Measurements from ENCODE around the gene BTNL3. TPM values are rescaled to one million over a fixed set of nuclear protein-coding genes. Genes with fewer than 3 reads are reported as not detected.

BTNL3 gene
- total RNA-seq, 2 experiments from 2014 or later = not detected

DNA sequence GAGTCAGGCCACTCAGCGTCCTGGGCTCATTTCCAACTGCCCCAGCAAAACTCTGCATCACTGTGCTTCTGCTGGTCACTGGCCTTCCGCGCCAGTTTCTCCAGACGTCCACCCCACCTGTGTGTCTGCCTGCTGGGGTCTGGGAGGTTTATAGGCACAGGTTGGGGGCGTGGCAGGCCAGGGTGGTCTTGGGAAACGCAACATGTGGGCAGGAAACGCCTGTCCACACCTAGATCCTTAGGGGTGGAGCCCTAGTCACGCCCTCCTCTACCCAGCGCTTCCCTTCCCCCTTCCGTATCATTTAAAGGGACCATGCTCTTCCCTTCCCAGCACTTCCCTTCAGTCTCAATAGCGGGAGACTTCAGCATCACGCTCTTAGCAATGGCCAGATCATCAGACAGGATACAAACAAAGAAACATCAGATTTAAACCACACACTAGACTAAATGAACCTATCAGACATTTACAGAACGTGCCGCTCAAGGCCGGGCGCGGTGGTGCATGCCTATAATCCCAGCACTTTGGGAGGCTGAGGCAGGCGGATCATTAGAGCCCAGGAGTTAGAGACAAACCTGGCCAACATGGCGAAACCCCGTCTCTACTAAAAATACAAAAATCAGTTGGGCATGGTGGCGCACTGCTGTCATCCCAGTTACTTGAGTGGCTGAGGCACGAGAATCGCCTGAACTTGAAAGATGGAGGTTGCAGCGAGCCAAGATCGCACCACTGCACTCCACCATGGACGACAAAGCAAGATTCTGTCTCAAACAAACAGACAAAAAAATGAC, 39.6 kb downstream of the BTNL3 start:
- Mint-ChIP-seq H3K36me3 (ENCODE audit: low read depth) (no peaks in the 10 kb centered on the region), H3K27me3 (ENCODE audit: low read depth) (peaks cover 17% of the 10 kb centered on the region), H3K9me3 (peaks cover 4% of the 10 kb centered on the region), H3K4me1 (ENCODE audit: low read depth) (no peaks in the 10 kb centered on the region), H3K4me3 (no peak overlapping the region), H3K27ac (no peak overlapping the region)
- DNase-seq = no peak
- intact Hi-C loops (cut with micrococcal nuclease) = no loop called here
- CTCF ChIA-PET = no interaction called here

GRCh38 chr5:181031716-181032115, 43.1 kb downstream of the BTNL3 start:
- CTCF ChIA-PET = no interaction called here
- H3K4me1 Mint-ChIP-seq (ENCODE audit: low read depth) = no peaks in the 10 kb centered on the region
- no peak overlapping the region for H3K27ac Mint-ChIP-seq

DNA sequence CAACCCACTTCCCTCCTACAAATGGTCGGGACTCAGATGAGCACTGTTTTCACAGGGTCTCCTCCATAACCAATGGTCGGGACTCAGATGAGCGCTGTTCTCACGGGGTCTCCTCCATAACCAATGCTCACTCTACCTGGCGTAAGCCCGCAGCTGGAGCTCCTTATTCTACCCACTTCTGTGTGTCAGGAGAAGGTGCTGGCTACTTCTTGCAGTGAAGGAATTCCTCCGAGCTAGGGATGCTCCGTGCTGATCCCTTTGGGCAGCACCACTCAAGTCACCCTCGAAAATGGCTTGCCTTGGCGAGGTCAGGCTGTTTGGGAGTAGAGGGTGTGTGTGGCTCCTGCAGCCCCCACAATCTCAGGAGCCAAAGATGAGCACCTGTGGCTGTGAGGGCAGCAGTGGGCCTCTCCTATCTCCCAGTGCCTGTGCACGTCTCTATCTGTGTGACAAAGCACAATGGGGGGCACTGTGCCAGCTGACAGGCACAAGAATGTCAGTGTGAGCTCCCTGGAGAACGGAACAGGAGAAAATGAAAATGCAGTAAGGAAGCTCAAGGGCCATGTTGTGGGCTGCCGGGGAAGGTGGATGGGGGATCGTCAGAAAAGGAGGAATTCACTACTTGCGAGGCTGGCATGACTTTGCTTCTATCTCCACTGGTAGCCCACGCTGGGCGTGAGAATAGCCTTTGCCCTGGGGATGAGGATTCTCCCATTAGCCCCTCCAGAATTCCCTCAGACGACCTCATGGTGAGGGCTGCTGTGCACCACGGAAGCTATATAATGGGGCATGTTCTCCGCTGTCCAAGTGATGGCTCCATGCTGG, 47.6 kb downstream of the BTNL3 start:
- Mint-ChIP-seq H3K9me3 (peaks cover 4% of the 10 kb centered on the region), H3K27me3 (ENCODE audit: low read depth) (peaks cover 18% of the 10 kb centered on the region), H3K36me3 (ENCODE audit: low read depth) (no peaks in the 10 kb centered on the region), H3K4me1 (ENCODE audit: low read depth) (no peaks in the 10 kb centered on the region), H3K27ac (no peak overlapping the region), H3K4me3 (no peak overlapping the region)
- intact Hi-C loops (cut with micrococcal nuclease) = no loop called here
- DNase-seq = no peak
- CTCF ChIA-PET = no interaction called here

More at GRCh38 chr5:181031716-181032115, 43.1 kb downstream of the BTNL3 start:
- no peak overlapping the region for H3K4me3 Mint-ChIP-seq
- no peak for DNase-seq
- no peaks in the 10 kb centered on the region for H3K36me3 Mint-ChIP-seq (ENCODE audit: low read depth)
- intact Hi-C loops (cut with micrococcal nuclease) = no loop called here
- peaks cover 4% of the 10 kb centered on the region for H3K9me3 Mint-ChIP-seq
- H3K27me3 Mint-ChIP-seq (ENCODE audit: low read depth) = peaks cover 6% of the 10 kb centered on the region

- Mint-ChIP-seq H3K36me3 (ENCODE audit: low read depth) (no peaks in the 10 kb centered on the region), H3K4me3 (no peak overlapping the region), H3K27ac (no peak overlapping the region), H3K4me1 (ENCODE audit: low read depth) (no peaks in the 10 kb centered on the region), H3K27me3 (ENCODE audit: low read depth) (peaks cover 18% of the 10 kb centered on the region), H3K9me3 (peaks cover 2% of the 10 kb centered on the region)
- intact Hi-C loops (cut with micrococcal nuclease) = no loop called here
- CTCF ChIA-PET = no interaction called here
- no peak for DNase-seq
These were observed 48.2 kb downstream of the BTNL3 start for GRCh38 chr5:181036816-181037364.

DNA sequence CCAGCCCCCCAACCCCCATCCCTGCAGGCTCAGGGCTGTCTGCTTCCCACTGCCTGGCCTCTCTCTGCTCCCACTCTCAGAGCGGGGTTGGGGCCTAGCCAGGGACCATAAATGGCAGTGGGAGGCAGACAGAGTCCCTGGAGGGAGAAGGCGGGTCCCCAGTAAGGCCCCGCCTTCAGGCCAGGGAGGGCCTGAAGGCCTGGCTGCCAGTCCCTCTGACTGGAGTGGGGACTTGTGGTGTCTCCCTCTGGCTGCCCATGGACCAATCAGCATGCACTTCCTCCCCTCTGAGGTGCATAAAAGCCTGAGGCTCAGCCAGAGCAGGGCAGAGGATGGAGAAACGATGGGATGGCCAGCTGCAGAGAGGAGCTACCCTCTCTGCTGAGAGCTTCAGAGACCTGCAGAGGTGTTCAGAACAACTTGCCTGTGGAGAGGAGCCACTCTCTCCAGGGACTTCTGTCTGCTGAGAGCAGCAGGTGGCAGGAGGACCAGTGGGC, 48.8 kb downstream of the BTNL3 start:
- no peak for DNase-seq
- no peaks in the 10 kb centered on the region for H3K4me1 Mint-ChIP-seq (ENCODE audit: low read depth)
- CTCF ChIA-PET = interaction anchor here (0.6 kb wide), 1 partner anchor 148 kb away, joined by 3 read pairs; no protein-coding TSS in a partner anchor

DNA sequence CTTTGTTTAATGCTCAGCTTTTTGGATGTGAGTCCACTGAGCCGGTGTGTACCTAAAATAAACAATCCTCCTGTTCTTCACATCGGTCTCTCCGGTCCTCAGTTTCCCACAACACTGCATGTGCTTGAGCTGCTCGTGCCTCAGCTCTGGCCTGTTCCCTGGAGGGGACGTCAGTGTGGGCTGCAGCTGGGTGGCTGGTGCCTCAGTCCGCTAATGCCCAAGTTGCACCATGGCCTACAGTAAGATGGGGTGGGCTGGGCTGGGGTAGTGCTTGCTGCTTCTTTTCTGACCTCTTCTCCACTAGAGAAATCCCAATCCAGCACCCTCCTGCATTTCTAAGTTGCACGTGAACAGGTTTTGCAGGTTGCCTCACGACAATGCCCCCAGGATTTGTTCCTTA, 50.8 kb downstream of the BTNL3 start:
- DNase-seq = no peak
- peaks cover 38% of the 10 kb centered on the region for H3K27me3 Mint-ChIP-seq (ENCODE audit: low read depth)
- no peaks in the 10 kb centered on the region for H3K4me1 Mint-ChIP-seq (ENCODE audit: low read depth)
- H3K4me3 Mint-ChIP-seq = no peak overlapping the region
- CTCF ChIA-PET = no interaction called here
- intact Hi-C loops (cut with micrococcal nuclease) = no loop called here
- H3K36me3 Mint-ChIP-seq (ENCODE audit: low read depth) = no peaks in the 10 kb centered on the region
- no peak overlapping the region for H3K27ac Mint-ChIP-seq
- H3K9me3 Mint-ChIP-seq = no peaks in the 10 kb centered on the region

More for the DNA sequence above, 48.8 kb downstream of the BTNL3 start:
- no peaks in the 10 kb centered on the region for H3K36me3 Mint-ChIP-seq (ENCODE audit: low read depth)
- H3K27ac Mint-ChIP-seq = no peak overlapping the region
- H3K27me3 Mint-ChIP-seq (ENCODE audit: low read depth) = peaks cover 22% of the 10 kb centered on the region
- H3K4me3 Mint-ChIP-seq = no peak overlapping the region
- no peaks in the 10 kb centered on the region for H3K9me3 Mint-ChIP-seq
- intact Hi-C loops (cut with micrococcal nuclease) = no loop called here

DNA sequence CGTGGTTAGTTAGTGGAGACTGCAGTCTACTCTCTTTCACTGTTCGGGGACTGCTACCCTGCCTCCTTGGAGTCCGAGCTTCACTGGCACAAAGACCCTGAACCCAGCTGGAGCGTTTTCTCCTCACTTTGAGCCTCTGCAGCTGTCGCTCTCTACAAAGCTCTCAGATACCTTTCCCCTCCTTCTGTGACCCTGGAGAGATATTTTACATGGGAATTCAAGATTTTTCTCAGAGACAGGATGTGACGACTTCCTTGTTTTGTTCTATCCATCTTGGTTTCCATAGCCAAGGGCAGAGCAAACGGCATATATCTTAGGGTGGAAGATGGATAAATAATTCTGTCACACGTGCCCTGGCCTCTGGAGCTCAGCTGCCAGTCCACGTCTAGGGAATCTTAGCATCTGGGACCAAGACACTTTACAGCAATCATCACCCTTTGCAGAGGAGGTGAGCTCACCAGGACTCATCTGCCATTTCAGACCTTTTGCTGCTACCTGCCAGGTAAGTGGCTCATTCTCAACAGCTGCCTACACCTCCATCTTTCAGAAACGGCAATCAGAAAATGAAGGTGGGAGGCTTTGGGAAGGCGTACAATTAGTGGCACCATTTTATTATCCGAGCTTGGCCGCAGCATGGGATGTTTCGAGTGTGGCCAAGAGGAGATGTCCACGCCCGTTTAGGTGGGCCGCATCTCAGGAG, 51.4 kb downstream of the BTNL3 start, which contains the start of gene BTNL9:
TSS of gene BTNL9 (plus strand) at position 336 of the 700 bp plus-strand sequence. CDS start 5,224 bp downstream, outside the sequence.
- Mint-ChIP-seq H3K4me3 (no peak within 1 kb of the TSS), H3K27me3 (ENCODE audit: low read depth) (peaks cover 43% of the 10 kb centered on the region), H3K27ac (no peak within 1 kb of the TSS), H3K36me3 (ENCODE audit: low read depth) (no peaks in the 10 kb centered on the region), H3K4me1 (ENCODE audit: low read depth) (no peaks in the 10 kb centered on the region), H3K9me3 (no peaks in the 10 kb centered on the region)
- intact Hi-C loops (cut with micrococcal nuclease) = no loop called here
- CTCF ChIA-PET = no interaction called here
- no peak for DNase-seq

GRCh38 chr5:181040631-181040945, 51.9 kb downstream of the BTNL3 start:
- CTCF ChIA-PET = no interaction called here
- no peak overlapping the region for H3K27ac Mint-ChIP-seq
- no peaks in the 10 kb centered on the region for H3K4me1 Mint-ChIP-seq (ENCODE audit: low read depth)
- peaks cover 43% of the 10 kb centered on the region for H3K27me3 Mint-ChIP-seq (ENCODE audit: low read depth)
- no peak for DNase-seq
- no peaks in the 10 kb centered on the region for H3K9me3 Mint-ChIP-seq
- H3K4me3 Mint-ChIP-seq = no peak overlapping the region
- no peaks in the 10 kb centered on the region for H3K36me3 Mint-ChIP-seq (ENCODE audit: low read depth)
- intact Hi-C loops (cut with micrococcal nuclease) = no loop called here

GRCh38 chr5:181041043-181041442, 52.4 kb downstream of the BTNL3 start:
- no peaks in the 10 kb centered on the region for H3K9me3 Mint-ChIP-seq

GRCh38 chr5:181042036-181042713, 53.5 kb downstream of the BTNL3 start:
- Mint-ChIP-seq H3K36me3 (ENCODE audit: low read depth) (no peaks in the 10 kb centered on the region), H3K27ac (no peak overlapping the region), H3K9me3 (no peaks in the 10 kb centered on the region), H3K4me1 (ENCODE audit: low read depth) (no peaks in the 10 kb centered on the region), H3K4me3 (no peak overlapping the region), H3K27me3 (ENCODE audit: low read depth) (peaks cover 40% of the 10 kb centered on the region)
- CTCF ChIA-PET = no interaction called here
- no peak for DNase-seq
- intact Hi-C loops (cut with micrococcal nuclease) = no loop called here

More at GRCh38 chr5:181041043-181041442, 52.4 kb downstream of the BTNL3 start:
- Mint-ChIP-seq H3K4me3 (no peak overlapping the region), H3K27me3 (ENCODE audit: low read depth) (peaks cover 43% of the 10 kb centered on the region), H3K27ac (no peak overlapping the region), H3K36me3 (ENCODE audit: low read depth) (no peaks in the 10 kb centered on the region), H3K4me1 (ENCODE audit: low read depth) (no peaks in the 10 kb centered on the region)
- intact Hi-C loops (cut with micrococcal nuclease) = no loop called here
- CTCF ChIA-PET = no interaction called here
- no peak for DNase-seq

- intact Hi-C loops (cut with micrococcal nuclease) = no loop called here
- Mint-ChIP-seq H3K27me3 (ENCODE audit: low read depth) (peaks cover 44% of the 10 kb centered on the region), H3K4me1 (ENCODE audit: low read depth) (no peaks in the 10 kb centered on the region), H3K4me3 (no peak overlapping the region), H3K36me3 (ENCODE audit: low read depth) (no peaks in the 10 kb centered on the region), H3K9me3 (no peaks in the 10 kb centered on the region), H3K27ac (no peak overlapping the region)
- CTCF ChIA-PET = no interaction called here
- no peak for DNase-seq
These were observed 54.1 kb downstream of the BTNL3 start for GRCh38 chr5:181042722-181043121.

Data from activated naive CD4-positive, alpha-beta T cell treated with anti-CD3 and anti-CD28 coated beads for 36 hours (primary cell).